Caco-2 (cell line): ENCODE data around the gene MAP4K4. TPM values are rescaled to one million over a fixed set of nuclear protein-coding genes. Genes with fewer than 3 reads are reported as not detected.

ENCODE experiments used
- BruUV-seq: library from RNA; stranded (reverse); fragments of 400-500 nt; replicated peaks from 2 replicates; lab custom pipeline; 2021; lab: Mats Ljungman, UMichigan
- CTCF ChIA-PET: fragments of 300-600 bp; sonication (Branson Sonifier 250); formaldehyde crosslinking; loops from one replicate; lab custom pipeline; 2022; ENCODE audit warnings: antibody characterized with exemption; lab: Charles Lee
- POLR2A ChIA-PET: fragments of 300-600 bp; sonication (Branson Sonifier 250); formaldehyde crosslinking; loops from one replicate; lab custom pipeline; 2022; ENCODE audit warnings: antibody characterized with exemption; lab: Charles Lee
- DNase-seq, 2 experiments: peaks; one replicate each; pipeline versions ENCODE4 v3.0.0 to v3.0.0-alpha.2; 2020 to 2022
- H3K27me3 ChIP-seq: replicated peaks from 2 replicates; pipeline ENCODE4 v1.6.0; 2011; ENCODE audit warnings: low read length; ENCODE audit not compliant: control insufficient read depth, insufficient read depth
- H3K36me3 ChIP-seq: 2 replicates; pipeline ENCODE4 v1.5.1; 2011; ENCODE audit warnings: low read length; ENCODE audit not compliant: control insufficient read depth, insufficient read depth
- H3K4me1 ChIP-seq: fragments of 250-450 bp; sonication (Bioruptor Pico); 2 replicates; pipeline ENCODE4 v1.5.1; 2020; ENCODE audit warnings: mild to moderate bottlenecking
- H3K4me3 ChIP-seq: 2 replicates; pipeline ENCODE4 v1.5.1; 2011; ENCODE audit warnings: low read depth, mild to moderate bottlenecking, control low read depth, low read length
- H3K9me3 ChIP-seq: fragments of 250-450 bp; sonication (Bioruptor Pico); 2 replicates; pipeline ENCODE4 v1.5.1; 2020; ENCODE audit warnings: mild to moderate bottlenecking, moderate library complexity
- H3K27ac Mint-ChIP-seq: one replicate; pipeline ENCODE4 v1.8.0; 2022; ENCODE audit warnings: mixed read lengths; ENCODE audit not compliant: unreplicated experiment
- H3K27me3 Mint-ChIP-seq: one replicate; pipeline ENCODE4 v1.8.0; 2022; ENCODE audit warnings: mixed read lengths; ENCODE audit not compliant: insufficient read depth, unreplicated experiment
- H3K36me3 Mint-ChIP-seq: one replicate; pipeline ENCODE4 v1.8.0; 2022; ENCODE audit warnings: mild to moderate bottlenecking, mixed read lengths; ENCODE audit not compliant: insufficient read depth, unreplicated experiment
- H3K4me1 Mint-ChIP-seq: one replicate; pipeline ENCODE4 v1.8.0; 2022; ENCODE audit warnings: low read depth, mixed read lengths; ENCODE audit not compliant: unreplicated experiment
- H3K4me3 Mint-ChIP-seq: one replicate; pipeline ENCODE4 v1.8.0; 2022; ENCODE audit warnings: mild to moderate bottlenecking, moderate library complexity, mixed read lengths; ENCODE audit not compliant: unreplicated experiment
- H3K9me3 Mint-ChIP-seq: one replicate; pipeline ENCODE4 v1.8.0; 2022; ENCODE audit warnings: mixed read lengths; ENCODE audit not compliant: unreplicated experiment
- intact Hi-C: fragments of 100-400 bp; cut with micrococcal nuclease; formaldehyde crosslinking; loops from one replicate; pipeline ENCODE4 v1.10.0; 2022; ENCODE audit not compliant: unreplicated experiment
- total RNA-seq: library from RNA; stranded (reverse); gene quantifications from 2 replicates; pipeline ENCODE4 v1.2.3, GENCODE V29; 2022
- TF ChIP-seq, protein P1 (sequence below), 2 experiments: fragments of 200-600 bp in 1 of 2; IDR thresholded peaks; 1 replicate in 1 of 2; 2 replicates in 1 of 2; pipeline versions ENCODE4 v1.5.1 to v1.8.0; 2011 to 2022; ENCODE audit warnings: antibody characterized with exemption in 1 of 2, control low read depth in 1 of 2, inconsistent platforms in 1 of 2, low read depth in 1 of 2, low read length in 1 of 2, mild to moderate bottlenecking in 1 of 2, moderate library complexity in 1 of 2; ENCODE audit not compliant: insufficient read depth in 1 of 2, severe bottlenecking in 1 of 2, unreplicated experiment in 1 of 2

Gene MAP4K4
- total RNA-seq, 1 experiment from 2014 or later, result 257 TPM

DNA sequence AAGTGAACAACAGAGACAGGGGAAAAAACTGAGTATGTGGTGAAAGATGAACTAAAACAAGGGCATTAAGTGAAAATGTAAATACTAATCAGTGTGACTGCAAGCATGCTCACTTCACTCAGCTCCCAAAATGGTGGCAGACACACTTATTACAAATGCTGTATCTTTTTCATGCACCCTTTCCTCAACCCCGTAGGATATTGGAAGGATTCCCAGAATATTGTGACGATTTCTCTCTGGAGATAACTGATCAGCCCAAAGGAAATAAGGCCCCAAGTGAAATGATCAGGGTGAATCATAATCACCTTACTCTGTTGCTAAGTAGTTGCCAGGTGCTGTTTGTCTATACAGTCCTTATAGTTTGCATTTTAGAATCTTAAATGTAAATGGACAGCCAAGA is 155.3 kb downstream of the MAP4K4 start:
- Histone ChIP-seq H3K27me3 (no peaks in the 10 kb centered on the region), H3K36me3 (peaks cover 2% of the 10 kb centered on the region; the same call in 1 of the 2 replicates), H3K9me3 (no peaks in the 10 kb centered on the region), H3K4me1 (peaks cover 23% of the 10 kb centered on the region), H3K4me3 (no peak overlapping the region)
- H3K4me1 Mint-ChIP-seq, result peaks cover 23% of the 10 kb centered on the region
- no TSS peak for BruUV-seq
- DNase-seq, result no peak
- no peaks in the 10 kb centered on the region for H3K9me3 Mint-ChIP-seq
- no peaks in the 10 kb centered on the region for H3K27me3 Mint-ChIP-seq
- TF ChIP-seq, protein P1, sequence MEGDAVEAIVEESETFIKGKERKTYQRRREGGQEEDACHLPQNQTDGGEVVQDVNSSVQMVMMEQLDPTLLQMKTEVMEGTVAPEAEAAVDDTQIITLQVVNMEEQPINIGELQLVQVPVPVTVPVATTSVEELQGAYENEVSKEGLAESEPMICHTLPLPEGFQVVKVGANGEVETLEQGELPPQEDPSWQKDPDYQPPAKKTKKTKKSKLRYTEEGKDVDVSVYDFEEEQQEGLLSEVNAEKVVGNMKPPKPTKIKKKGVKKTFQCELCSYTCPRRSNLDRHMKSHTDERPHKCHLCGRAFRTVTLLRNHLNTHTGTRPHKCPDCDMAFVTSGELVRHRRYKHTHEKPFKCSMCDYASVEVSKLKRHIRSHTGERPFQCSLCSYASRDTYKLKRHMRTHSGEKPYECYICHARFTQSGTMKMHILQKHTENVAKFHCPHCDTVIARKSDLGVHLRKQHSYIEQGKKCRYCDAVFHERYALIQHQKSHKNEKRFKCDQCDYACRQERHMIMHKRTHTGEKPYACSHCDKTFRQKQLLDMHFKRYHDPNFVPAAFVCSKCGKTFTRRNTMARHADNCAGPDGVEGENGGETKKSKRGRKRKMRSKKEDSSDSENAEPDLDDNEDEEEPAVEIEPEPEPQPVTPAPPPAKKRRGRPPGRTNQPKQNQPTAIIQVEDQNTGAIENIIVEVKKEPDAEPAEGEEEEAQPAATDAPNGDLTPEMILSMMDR (IDR thresholded peaks at IDR 0.05; ENCODE audit: insufficient read depth in 1 of 2, low read depth in 1 of 2, low read length in 1 of 2, severe bottlenecking in 1 of 2, unreplicated experiment in 1 of 2), result no peak
- H3K4me3 Mint-ChIP-seq, result no peak overlapping the region
- POLR2A ChIA-PET, result no interaction called here
- no peak overlapping the region for H3K27ac Mint-ChIP-seq
- CTCF ChIA-PET, result no interaction called here
- intact Hi-C loops, result no loop called here
- peaks cover 87% of the 10 kb centered on the region for H3K36me3 Mint-ChIP-seq

DNA sequence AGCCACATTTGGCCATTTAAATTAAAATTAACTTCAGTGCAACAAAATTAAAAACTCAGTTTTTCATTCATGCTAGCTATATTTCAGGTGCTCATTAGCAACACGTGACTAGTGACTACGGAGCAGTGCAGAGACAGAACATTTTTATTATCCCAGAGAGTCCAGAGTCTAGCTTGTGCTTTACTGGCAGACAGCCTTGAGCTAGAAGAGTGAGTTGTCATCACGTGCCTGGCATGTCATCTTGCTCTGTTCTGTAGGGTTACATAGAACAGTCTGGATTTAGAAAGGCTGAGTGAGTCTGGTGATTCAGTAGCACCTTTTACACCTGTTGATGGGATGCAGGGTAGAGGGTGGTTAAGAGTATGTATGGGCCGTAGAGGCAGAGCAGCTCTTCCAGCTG is 157.4 kb downstream of the MAP4K4 start:
- peak overlapping the region; percentile 49 for H3K27ac Mint-ChIP-seq

DNA sequence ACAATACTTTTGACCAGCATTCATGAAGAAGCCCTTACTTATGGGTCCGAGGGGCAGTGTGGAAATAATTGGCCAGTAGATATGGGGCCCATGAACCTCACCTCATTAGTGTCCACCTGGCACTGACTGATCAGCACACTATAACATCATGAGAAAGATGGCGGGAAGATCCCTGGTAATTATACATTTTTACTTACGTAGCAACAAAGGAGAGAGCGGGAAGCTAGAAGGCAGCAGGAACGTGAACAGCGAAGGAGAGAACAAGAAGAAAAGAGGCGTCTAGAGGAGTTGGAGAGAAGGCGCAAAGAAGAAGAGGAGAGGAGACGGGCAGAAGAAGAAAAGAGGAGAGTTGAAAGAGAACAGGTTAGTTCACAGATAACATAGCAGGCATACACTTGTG is 158.3 kb downstream of the MAP4K4 start:
- Mint-ChIP-seq H3K27ac (no peak overlapping the region), H3K4me3 (no peak overlapping the region), H3K36me3 (peaks cover 84% of the 10 kb centered on the region), H3K27me3 (no peaks in the 10 kb centered on the region), H3K4me1 (peaks cover 30% of the 10 kb centered on the region), H3K9me3 (no peaks in the 10 kb centered on the region)
- Histone ChIP-seq H3K36me3 (peaks cover 2% of the 10 kb centered on the region; the same call in 1 of the 2 replicates), H3K9me3 (no peaks in the 10 kb centered on the region), H3K4me3 (no peak overlapping the region), H3K27me3 (no peaks in the 10 kb centered on the region), H3K4me1 (peaks cover 27% of the 10 kb centered on the region)
- TF ChIP-seq, protein P1 (IDR thresholded peaks at IDR 0.05; ENCODE audit: insufficient read depth in 1 of 2, low read depth in 1 of 2, low read length in 1 of 2, severe bottlenecking in 1 of 2, unreplicated experiment in 1 of 2), result no peak
- intact Hi-C loops, result no loop called here
- ChIA-PET CTCF (no interaction called here), POLR2A (no interaction called here)
- no TSS peak for BruUV-seq
- DNase-seq, result no peak

More for the DNA sequence above, 157.4 kb downstream of the MAP4K4 start:
- Mint-ChIP-seq H3K4me3 (no peak overlapping the region), H3K4me1 (peaks cover 30% of the 10 kb centered on the region), H3K27me3 (no peaks in the 10 kb centered on the region), H3K36me3 (peaks cover 84% of the 10 kb centered on the region), H3K9me3 (no peaks in the 10 kb centered on the region)
- TF ChIP-seq, protein P1 (IDR thresholded peaks at IDR 0.05; ENCODE audit: insufficient read depth in 1 of 2, low read depth in 1 of 2, low read length in 1 of 2, severe bottlenecking in 1 of 2, unreplicated experiment in 1 of 2), result no peak
- POLR2A ChIA-PET, result no interaction called here
- Histone ChIP-seq H3K36me3 (peaks cover 2% of the 10 kb centered on the region; the same call in 1 of the 2 replicates), H3K9me3 (no peaks in the 10 kb centered on the region), H3K27me3 (no peaks in the 10 kb centered on the region), H3K4me3 (no peak overlapping the region), H3K4me1 (peaks cover 30% of the 10 kb centered on the region)
- peak; percentile 54 to 70 for DNase-seq
- BruUV-seq, result no TSS peak
- CTCF ChIA-PET, result interaction anchor here (0.7 to 1.1 kb wide), 3 partner anchors 23 to 469 kb away, joined by 3 read pairs; no protein-coding TSS in a partner anchor
- intact Hi-C loops, result no loop called here
